ENCODE measurements around the gene KCTD10. TPM values are rescaled to one million over a fixed set of nuclear protein-coding genes. Genes with fewer than 3 reads are reported as not detected.
"Not testable (repeated sequence)": the region's sequence is repeated elsewhere in the genome, so short reads cannot be mapped to it uniquely, and the experiment has no call there.

Gene KCTD10
- total and polyA plus RNA-seq, 4 donors = 4.2 to 20.1 (median 9.9) TPM

- no peak for TF ChIP-seq CTCF (IDR thresholded peaks at IDR 0.05; ENCODE audit: low read depth, low read length, missing input control)
These were observed 33.3 kb downstream of the KCTD10 start (continued) for GRCh38 chr12:109443794-109444193.

GRCh38 chr12:109440851-109441490, 36.1 kb downstream of the KCTD10 start:
- Histone ChIP-seq H3K9me3 (ENCODE audit: control insufficient read depth in 4 of 4, low read length in 3 of 4) (no peaks in the 10 kb centered on the region), H3K27ac (ENCODE audit: low read depth in 1 of 2, low read length in 2 of 2) (no peak overlapping the region), H3K4me3 (ENCODE audit: low read depth in 1 of 3, low read length in 3 of 3) (no peak overlapping the region), H3K36me3 (ENCODE audit: control insufficient read depth in 4 of 4, insufficient read depth in 3 of 4, low read depth in 1 of 4, low read length in 3 of 4) (peaks cover 0 to 4% (median 0%) of the 10 kb centered on the region in 4 donors), H3K4me1 (ENCODE audit: control insufficient read depth in 4 of 4, insufficient read depth in 4 of 4, low read length in 3 of 4) (no peaks in the 10 kb centered on the region), H3K9ac (ENCODE audit: low read depth in 1 of 2, low read length in 2 of 2) (no peak overlapping the region), H3K27me3 (ENCODE audit: control insufficient read depth in 4 of 4, insufficient read depth in 4 of 4, low read length in 3 of 4) (no peaks in the 10 kb centered on the region)
- no peak for TF ChIP-seq MAX (IDR thresholded peaks at IDR 0.05)
- no peak for TF ChIP-seq SP1 (IDR thresholded peaks at IDR 0.05)
- TF ChIP-seq CTCF (IDR thresholded peaks at IDR 0.05; ENCODE audit: low read depth, low read length, missing input control) = no peak
- TF ChIP-seq HNF4A (conservative IDR thresholded peaks at IDR 0.05) = no peak
- TF ChIP-seq JUND (IDR thresholded peaks at IDR 0.05) = no peak
- TF ChIP-seq RXRA (IDR thresholded peaks at IDR 0.05) = no peak
- 77% methylated on average over 9 of the region's 9 CpGs for WGBS
- DNase-seq (ENCODE audit: low spot score) = no peak

- H3K4me3 ChIP-seq (ENCODE audit: low read depth in 1 of 3, low read length in 3 of 3); H3K9me3 ChIP-seq (ENCODE audit: control insufficient read depth in 4 of 4, low read length in 3 of 4); H3K27ac ChIP-seq (ENCODE audit: low read depth in 1 of 2, low read length in 2 of 2); H3K9ac ChIP-seq (ENCODE audit: low read depth in 1 of 2, low read length in 2 of 2); DNase-seq (ENCODE audit: low spot score); H3K4me1 ChIP-seq (ENCODE audit: control insufficient read depth in 4 of 4, insufficient read depth in 4 of 4, low read length in 3 of 4); H3K27me3 ChIP-seq (ENCODE audit: control insufficient read depth in 4 of 4, insufficient read depth in 4 of 4, low read length in 3 of 4); H3K36me3 ChIP-seq (ENCODE audit: control insufficient read depth in 4 of 4, insufficient read depth in 3 of 4, low read depth in 1 of 4, low read length in 3 of 4): not testable (repeated sequence)
- WGBS = 96% methylated on average over 13 of the region's 13 CpGs
These were observed 37.1 kb downstream of the KCTD10 start for GRCh38 chr12:109439951-109440350.

GRCh38 chr12:109439181-109439580, 37.9 kb downstream of the KCTD10 start:
- Histone ChIP-seq H3K27ac (ENCODE audit: low read depth in 1 of 2, low read length in 2 of 2) (no peak overlapping the region), H3K36me3 (ENCODE audit: control insufficient read depth in 4 of 4, insufficient read depth in 3 of 4, low read depth in 1 of 4, low read length in 3 of 4) (no peaks in the 10 kb centered on the region), H3K9ac (ENCODE audit: low read depth in 1 of 2, low read length in 2 of 2) (no peak overlapping the region), H3K4me3 (ENCODE audit: low read depth in 1 of 3, low read length in 3 of 3) (no peak overlapping the region), H3K27me3 (ENCODE audit: control insufficient read depth in 4 of 4, insufficient read depth in 4 of 4, low read length in 3 of 4) (no peaks in the 10 kb centered on the region), H3K9me3 (ENCODE audit: control insufficient read depth in 4 of 4, low read length in 3 of 4) (no peaks in the 10 kb centered on the region), H3K4me1 (ENCODE audit: control insufficient read depth in 4 of 4, insufficient read depth in 4 of 4, low read length in 3 of 4) (no peaks in the 10 kb centered on the region)
- no peak for TF ChIP-seq RXRA (IDR thresholded peaks at IDR 0.05)
- no peak for TF ChIP-seq RAD21 (IDR thresholded peaks at IDR 0.05)
- TF ChIP-seq JUND (IDR thresholded peaks at IDR 0.05) = no peak
- TF ChIP-seq TAF1 (conservative IDR thresholded peaks at IDR 0.05) = no peak
- no peak for TF ChIP-seq FOXA1 (IDR thresholded peaks at IDR 0.05)
- TF ChIP-seq EGR1 (IDR thresholded peaks at IDR 0.05; ENCODE audit: low read depth in 2 of 2) = no peak
- no peak for TF ChIP-seq YY1 (IDR thresholded peaks at IDR 0.05)
- TF ChIP-seq NR2F2 (IDR thresholded peaks at IDR 0.05) = no peak
- TF ChIP-seq ATF3 (IDR thresholded peaks at IDR 0.05) = no peak
- no peak for TF ChIP-seq FOXA2 (IDR thresholded peaks at IDR 0.05)
- no peak for TF ChIP-seq HNF4G (IDR thresholded peaks at IDR 0.05)
- TF ChIP-seq MAX (IDR thresholded peaks at IDR 0.05) = no peak
- WGBS = 89% methylated on average over 6 of the region's 6 CpGs
- no peak for DNase-seq (ENCODE audit: low spot score)
